ENCODE data around the gene ITPR1. TPM values are rescaled to one million over a fixed set of nuclear protein-coding genes. Genes with fewer than 3 reads are reported as not detected.

ITPR1 gene
- polyA plus RNA-seq, 1 of the 3 experiments (the other 2 are of a cell fraction): 5.9 TPM

DNA sequence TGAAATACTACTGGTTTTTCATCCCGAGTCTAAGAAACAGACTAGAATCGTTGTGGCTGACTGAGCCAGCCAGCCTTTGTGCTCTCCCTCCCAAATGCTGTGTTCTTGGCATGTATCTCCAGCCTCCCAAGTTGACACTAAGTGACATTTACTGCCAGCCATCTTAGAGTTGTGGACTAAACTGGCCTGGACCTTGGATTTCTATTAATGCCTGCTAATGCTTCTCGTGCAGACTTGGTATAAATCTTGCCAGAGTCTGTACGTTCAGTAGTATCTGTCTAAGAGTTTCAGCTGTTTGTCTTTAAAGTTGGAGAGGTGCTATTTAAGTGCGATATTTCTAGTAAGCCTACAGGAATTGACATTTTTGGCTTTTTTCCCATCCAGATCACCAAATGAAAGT, 319.4 kb downstream of the ITPR1 start:
- H4K20me1 ChIP-seq (ENCODE audit: insufficient read depth): no peaks in the 10 kb centered on the region
- ChIA-PET CTCF (no interaction called here), POLR2A (no interaction called here)
- no peak overlapping the region for H2AFZ ChIP-seq (ENCODE audit: low read depth)
- TF ChIP-seq GATA2 (CRISPR knock-in tag; IDR thresholded peaks at IDR 0.05) (no peak), SIN3A (IDR thresholded peaks at IDR 0.05; ENCODE audit: borderline replicate concordance, low read depth, low read length) (no peak), MXI1 (IDR thresholded peaks at IDR 0.05; ENCODE audit: low read depth, low read length) (no peak), YY1 (IDR thresholded peaks at IDR 0.05; ENCODE audit: low read depth) (no peak), RAD21 (IDR thresholded peaks at IDR 0.05; ENCODE audit: low read length) (no peak)
- TF ChIP-seq, protein P1, sequence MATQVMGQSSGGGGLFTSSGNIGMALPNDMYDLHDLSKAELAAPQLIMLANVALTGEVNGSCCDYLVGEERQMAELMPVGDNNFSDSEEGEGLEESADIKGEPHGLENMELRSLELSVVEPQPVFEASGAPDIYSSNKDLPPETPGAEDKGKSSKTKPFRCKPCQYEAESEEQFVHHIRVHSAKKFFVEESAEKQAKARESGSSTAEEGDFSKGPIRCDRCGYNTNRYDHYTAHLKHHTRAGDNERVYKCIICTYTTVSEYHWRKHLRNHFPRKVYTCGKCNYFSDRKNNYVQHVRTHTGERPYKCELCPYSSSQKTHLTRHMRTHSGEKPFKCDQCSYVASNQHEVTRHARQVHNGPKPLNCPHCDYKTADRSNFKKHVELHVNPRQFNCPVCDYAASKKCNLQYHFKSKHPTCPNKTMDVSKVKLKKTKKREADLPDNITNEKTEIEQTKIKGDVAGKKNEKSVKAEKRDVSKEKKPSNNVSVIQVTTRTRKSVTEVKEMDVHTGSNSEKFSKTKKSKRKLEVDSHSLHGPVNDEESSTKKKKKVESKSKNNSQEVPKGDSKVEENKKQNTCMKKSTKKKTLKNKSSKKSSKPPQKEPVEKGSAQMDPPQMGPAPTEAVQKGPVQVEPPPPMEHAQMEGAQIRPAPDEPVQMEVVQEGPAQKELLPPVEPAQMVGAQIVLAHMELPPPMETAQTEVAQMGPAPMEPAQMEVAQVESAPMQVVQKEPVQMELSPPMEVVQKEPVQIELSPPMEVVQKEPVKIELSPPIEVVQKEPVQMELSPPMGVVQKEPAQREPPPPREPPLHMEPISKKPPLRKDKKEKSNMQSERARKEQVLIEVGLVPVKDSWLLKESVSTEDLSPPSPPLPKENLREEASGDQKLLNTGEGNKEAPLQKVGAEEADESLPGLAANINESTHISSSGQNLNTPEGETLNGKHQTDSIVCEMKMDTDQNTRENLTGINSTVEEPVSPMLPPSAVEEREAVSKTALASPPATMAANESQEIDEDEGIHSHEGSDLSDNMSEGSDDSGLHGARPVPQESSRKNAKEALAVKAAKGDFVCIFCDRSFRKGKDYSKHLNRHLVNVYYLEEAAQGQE (IDR thresholded peaks at IDR 0.05; ENCODE audit: low read depth, low read length): no peak
- no peaks in the 10 kb centered on the region for H3K9me2 ChIP-seq
- WGBS (ENCODE audit: low lambda C conversion rate): 85% methylated on average over 5 of the region's 5 CpGs
- no peak for DNase-seq
- no peak overlapping the region for H3K4me3 ChIP-seq (ENCODE audit: low read depth in 2 of 2, low read length in 1 of 2)
- no peaks in the 10 kb centered on the region for H3K27me3 ChIP-seq (ENCODE audit: insufficient read depth)
- no peak overlapping the region; a peak in 1 of 4 replicates for H3K27ac ChIP-seq (ENCODE audit: low read depth in 2 of 2, low read length in 1 of 2)
- H3K4me2 ChIP-seq: no peak overlapping the region
- no peaks in the 10 kb centered on the region for H3K79me2 ChIP-seq (ENCODE audit: insufficient read depth)
- peaks cover 2 to 16% of the 10 kb centered on the region in 2 experiments for H3K36me3 ChIP-seq (replicated peaks in 1 of 2; ENCODE audit: control insufficient read depth in 1 of 2, insufficient read depth in 2 of 2, low read length in 1 of 2)
- H3K9ac ChIP-seq: no peak overlapping the region
- H3F3A ChIP-seq (replicated peaks; ENCODE audit: insufficient read depth): no peaks in the 10 kb centered on the region
- H3K4me1 ChIP-seq (ENCODE audit: control insufficient read depth in 1 of 2, insufficient read depth in 2 of 2, low read depth in 1 of 2, low read length in 1 of 2): peaks cover 0 to 8% of the 10 kb centered on the region in 2 experiments; a peak in 1 of 4 replicates
- no peaks in the 10 kb centered on the region for H3K9me3 ChIP-seq

DNA sequence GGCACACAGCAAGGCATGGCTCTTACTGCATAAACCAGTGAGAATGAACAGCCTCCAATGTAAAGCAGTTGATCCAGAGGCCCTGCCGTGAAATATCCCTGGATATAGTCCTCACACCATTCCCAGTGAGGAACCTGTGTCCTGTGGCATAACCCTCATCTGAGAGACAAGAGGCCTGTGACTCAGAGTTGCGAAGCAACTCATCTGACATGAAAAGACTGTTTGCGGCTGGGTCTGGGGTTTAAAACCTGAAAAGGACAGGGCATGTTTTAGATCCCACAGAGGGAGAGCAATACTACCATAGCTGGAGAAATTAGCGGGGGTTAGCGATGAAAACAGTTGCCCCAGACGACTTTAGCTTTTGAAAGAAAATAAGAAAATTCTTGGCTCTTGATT, 320.8 kb downstream of the ITPR1 start:
- TF ChIP-seq GATA2 (CRISPR knock-in tag; IDR thresholded peaks at IDR 0.05) (no peak), POLR2AphosphoS5 (IDR thresholded peaks at IDR 0.05; ENCODE audit: low read depth, low read length) (no peak), RAD21 (IDR thresholded peaks at IDR 0.05; ENCODE audit: low read length) (no peak), TCF12 (IDR thresholded peaks at IDR 0.05) (no peak), EP300 (IDR thresholded peaks at IDR 0.05; ENCODE audit: borderline replicate concordance in 1 of 2, low read depth in 1 of 2, low read length in 1 of 2) (no peak), YY1 (IDR thresholded peaks at IDR 0.05; ENCODE audit: low read depth) (no peak), SMC3 (IDR thresholded peaks at IDR 0.05; ENCODE audit: low read depth, low read length) (no peak), GABPA (IDR thresholded peaks at IDR 0.05; ENCODE audit: low read depth) (no peak), ELF1 (IDR thresholded peaks at IDR 0.05) (no peak), RXRA (IDR thresholded peaks at IDR 0.05; ENCODE audit: borderline replicate concordance, low read depth) (no peak)
- TF ChIP-seq, protein P2, sequence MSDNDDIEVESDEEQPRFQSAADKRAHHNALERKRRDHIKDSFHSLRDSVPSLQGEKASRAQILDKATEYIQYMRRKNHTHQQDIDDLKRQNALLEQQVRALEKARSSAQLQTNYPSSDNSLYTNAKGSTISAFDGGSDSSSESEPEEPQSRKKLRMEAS (IDR thresholded peaks at IDR 0.05; ENCODE audit: low read depth): no peak
- TF ChIP-seq, protein P1 (IDR thresholded peaks at IDR 0.05; ENCODE audit: low read depth, low read length): no peak
- TF ChIP-seq, protein P3, sequence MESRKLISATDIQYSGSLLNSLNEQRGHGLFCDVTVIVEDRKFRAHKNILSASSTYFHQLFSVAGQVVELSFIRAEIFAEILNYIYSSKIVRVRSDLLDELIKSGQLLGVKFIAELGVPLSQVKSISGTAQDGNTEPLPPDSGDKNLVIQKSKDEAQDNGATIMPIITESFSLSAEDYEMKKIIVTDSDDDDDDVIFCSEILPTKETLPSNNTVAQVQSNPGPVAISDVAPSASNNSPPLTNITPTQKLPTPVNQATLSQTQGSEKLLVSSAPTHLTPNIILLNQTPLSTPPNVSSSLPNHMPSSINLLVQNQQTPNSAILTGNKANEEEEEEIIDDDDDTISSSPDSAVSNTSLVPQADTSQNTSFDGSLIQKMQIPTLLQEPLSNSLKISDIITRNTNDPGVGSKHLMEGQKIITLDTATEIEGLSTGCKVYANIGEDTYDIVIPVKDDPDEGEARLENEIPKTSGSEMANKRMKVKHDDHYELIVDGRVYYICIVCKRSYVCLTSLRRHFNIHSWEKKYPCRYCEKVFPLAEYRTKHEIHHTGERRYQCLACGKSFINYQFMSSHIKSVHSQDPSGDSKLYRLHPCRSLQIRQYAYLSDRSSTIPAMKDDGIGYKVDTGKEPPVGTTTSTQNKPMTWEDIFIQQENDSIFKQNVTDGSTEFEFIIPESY (IDR thresholded peaks at IDR 0.05; ENCODE audit: borderline replicate concordance, low read depth): no peak
- TF ChIP-seq, protein P4, sequence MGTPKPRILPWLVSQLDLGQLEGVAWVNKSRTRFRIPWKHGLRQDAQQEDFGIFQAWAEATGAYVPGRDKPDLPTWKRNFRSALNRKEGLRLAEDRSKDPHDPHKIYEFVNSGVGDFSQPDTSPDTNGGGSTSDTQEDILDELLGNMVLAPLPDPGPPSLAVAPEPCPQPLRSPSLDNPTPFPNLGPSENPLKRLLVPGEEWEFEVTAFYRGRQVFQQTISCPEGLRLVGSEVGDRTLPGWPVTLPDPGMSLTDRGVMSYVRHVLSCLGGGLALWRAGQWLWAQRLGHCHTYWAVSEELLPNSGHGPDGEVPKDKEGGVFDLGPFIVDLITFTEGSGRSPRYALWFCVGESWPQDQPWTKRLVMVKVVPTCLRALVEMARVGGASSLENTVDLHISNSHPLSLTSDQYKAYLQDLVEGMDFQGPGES (IDR thresholded peaks at IDR 0.05; ENCODE audit: low read depth, low read length): no peak
- H2AFZ ChIP-seq (ENCODE audit: low read depth): no peak overlapping the region
- H3K79me2 ChIP-seq (ENCODE audit: insufficient read depth): no peaks in the 10 kb centered on the region
- no peak overlapping the region for H3K4me2 ChIP-seq
- no peaks in the 10 kb centered on the region for H3K9me3 ChIP-seq
- peaks cover 0 to 12% of the 10 kb centered on the region in 2 experiments; a peak in 1 of 4 replicates for H3K4me1 ChIP-seq (ENCODE audit: control insufficient read depth in 1 of 2, insufficient read depth in 2 of 2, low read depth in 1 of 2, low read length in 1 of 2)
- ChIA-PET CTCF (no interaction called here), POLR2A (no interaction called here)
- H3K27ac ChIP-seq (ENCODE audit: low read depth in 2 of 2, low read length in 1 of 2): no peak overlapping the region
- H3F3A ChIP-seq (replicated peaks; ENCODE audit: insufficient read depth): no peaks in the 10 kb centered on the region
- H3K9me2 ChIP-seq: no peaks in the 10 kb centered on the region
- no peaks in the 10 kb centered on the region for H4K20me1 ChIP-seq (ENCODE audit: insufficient read depth)
- H3K27me3 ChIP-seq (ENCODE audit: insufficient read depth): no peaks in the 10 kb centered on the region
- peaks cover 3 to 26% of the 10 kb centered on the region in 2 experiments for H3K36me3 ChIP-seq (replicated peaks in 1 of 2; ENCODE audit: control insufficient read depth in 1 of 2, insufficient read depth in 2 of 2, low read length in 1 of 2)
- WGBS (ENCODE audit: low lambda C conversion rate): 97% methylated on average over 6 of the region's 6 CpGs
- no peak overlapping the region for H3K4me3 ChIP-seq (ENCODE audit: low read depth in 2 of 2, low read length in 1 of 2)
- DNase-seq: no peak
- no peak overlapping the region for H3K9ac ChIP-seq

Measured in SK-N-SH (cell line).